ENCODE measurements around the gene ATG14. TPM values are rescaled to one million over a fixed set of nuclear protein-coding genes. Genes with fewer than 3 reads are reported as not detected.
A peak's percentile ranks its signal among the peaks of the same experiment; 100 is the strongest.
"Not testable (repeated sequence)": the region's sequence is repeated elsewhere in the genome, so short reads cannot be mapped to it uniquely, and the experiment has no call there.

The ATG14 gene
- total RNA-seq, 2 experiments from 2014 or later, result 4.6 to 4.9 TPM

- H3K27ac Mint-ChIP-seq, result peak overlapping the region; percentile 3
These were observed 28.6 kb downstream of the ATG14 start for GRCh38 chr14:55383056-55383466.

GRCh38 chr14:55382483-55382882, 29.1 kb downstream of the ATG14 start:
- DNase-seq, result no peak
- intact Hi-C loops (cut with micrococcal nuclease), result no loop called here
- H3K27me3 Mint-ChIP-seq (ENCODE audit: low read depth), result no peaks in the 10 kb centered on the region
- CTCF ChIA-PET, result interaction anchor here (1.4 kb wide), 1 partner anchor 10 kb away, joined by 5 read pairs; no protein-coding TSS in a partner anchor
- H3K9me3 Mint-ChIP-seq, result no peaks in the 10 kb centered on the region
- no peak overlapping the region for H3K27ac Mint-ChIP-seq
- peaks cover 50% of the 10 kb centered on the region for H3K4me1 Mint-ChIP-seq (ENCODE audit: low read depth)
- peaks cover 38% of the 10 kb centered on the region for H3K36me3 Mint-ChIP-seq (ENCODE audit: low read depth)
- H3K4me3 Mint-ChIP-seq, result no peak overlapping the region

More at GRCh38 chr14:55383056-55383466, 28.6 kb downstream of the ATG14 start:
- peaks cover 35% of the 10 kb centered on the region for H3K36me3 Mint-ChIP-seq (ENCODE audit: low read depth)
- CTCF ChIA-PET, result interaction anchor here (0.6 to 1.4 kb wide), 2 partner anchors 10 to 111 kb away, joined by 4 to 5 read pairs; no protein-coding TSS in a partner anchor
- DNase-seq; H3K27me3 Mint-ChIP-seq (ENCODE audit: low read depth); intact Hi-C loops (cut with micrococcal nuclease); H3K4me3 Mint-ChIP-seq; H3K9me3 Mint-ChIP-seq: not testable (repeated sequence)
- H3K4me1 Mint-ChIP-seq (ENCODE audit: low read depth), result peaks cover 56% of the 10 kb centered on the region

GRCh38 chr14:55381561-55381960, 30.1 kb downstream of the ATG14 start:
- Mint-ChIP-seq H3K36me3 (ENCODE audit: low read depth) (peaks cover 44% of the 10 kb centered on the region), H3K4me3 (no peak overlapping the region), H3K4me1 (ENCODE audit: low read depth) (peaks cover 41% of the 10 kb centered on the region), H3K27ac (peak overlapping the region; percentile 69), H3K9me3 (no peaks in the 10 kb centered on the region), H3K27me3 (ENCODE audit: low read depth) (no peaks in the 10 kb centered on the region)
- peak; percentile 19 for DNase-seq
- intact Hi-C loops (cut with micrococcal nuclease), result no loop called here
- CTCF ChIA-PET, result interaction anchor here (0.6 to 1.4 kb wide), 3 partner anchors 9 to 292 kb away, joined by 3 to 5 read pairs (median 3); no protein-coding TSS in a partner anchor

GRCh38 chr14:55381040-55381439, 30.6 kb downstream of the ATG14 start:
- H3K4me3 Mint-ChIP-seq, result peak overlapping the region; percentile 47
- CTCF ChIA-PET, result interaction anchor here (0.6 to 1.2 kb wide), 2 partner anchors 135 to 291 kb away, joined by 3 read pairs; no protein-coding TSS in a partner anchor
- H3K4me1 Mint-ChIP-seq (ENCODE audit: low read depth), result peaks cover 41% of the 10 kb centered on the region
- DNase-seq, result no peak
- no peaks in the 10 kb centered on the region for H3K27me3 Mint-ChIP-seq (ENCODE audit: low read depth)
- no peaks in the 10 kb centered on the region for H3K9me3 Mint-ChIP-seq
- peaks cover 47% of the 10 kb centered on the region for H3K36me3 Mint-ChIP-seq (ENCODE audit: low read depth)
- peak overlapping the region; percentile 69 for H3K27ac Mint-ChIP-seq
- intact Hi-C loops (cut with micrococcal nuclease), result no loop called here

- H3K36me3 Mint-ChIP-seq (ENCODE audit: low read depth), result peaks cover 39% of the 10 kb centered on the region
- no peak overlapping the region for H3K27ac Mint-ChIP-seq
- CTCF ChIA-PET, result interaction anchor here (0.7 to 1.9 kb wide), 3 partner anchors 8 to 330 kb away, joined by 4 to 8 read pairs (median 4); no protein-coding TSS in a partner anchor
These were observed 34.4 kb downstream of the ATG14 start for GRCh38 chr14:55377236-55377635.

DNA sequence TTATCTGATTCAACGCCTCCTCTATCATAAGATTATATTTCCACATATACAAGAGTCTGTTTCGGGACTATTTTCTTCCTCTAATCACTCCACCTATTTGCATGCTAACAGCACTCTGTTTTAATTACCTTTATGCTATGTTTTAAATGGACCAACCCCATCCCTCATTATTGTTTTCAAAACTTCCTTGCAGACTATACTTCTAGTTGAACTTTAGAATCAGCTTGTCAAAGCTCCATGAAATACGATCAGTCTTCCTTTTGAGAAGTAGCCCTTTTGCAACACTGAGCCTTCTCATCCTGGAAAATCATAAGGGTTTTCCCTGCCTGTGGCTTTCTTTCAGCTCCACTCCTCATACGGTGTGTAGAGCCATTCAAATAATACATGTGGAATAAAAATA, 36.9 kb downstream of the ATG14 start:
- intact Hi-C loops (cut with micrococcal nuclease), result loop anchor here (1.0 to 10.0 kb wide), 15 partner anchors 12 to 940 kb away; partner anchors contain the start of genes ATG14, DLGAP5, FBXO34 and KTN1
- H3K36me3 Mint-ChIP-seq (ENCODE audit: low read depth), result peaks cover 31% of the 10 kb centered on the region
- no peaks in the 10 kb centered on the region for H3K27me3 Mint-ChIP-seq (ENCODE audit: low read depth)
- no peak for DNase-seq
- CTCF ChIA-PET, result interaction anchor here (0.8 to 1.2 kb wide), 5 partner anchors 11 to 323 kb away, joined by 3 to 5 read pairs (median 4); partner anchors contain the start of genes FBXO34 and MAPK1IP1L
- peak overlapping the region; percentile 97 for H3K27ac Mint-ChIP-seq
- H3K4me1 Mint-ChIP-seq (ENCODE audit: low read depth), result peaks cover 43% of the 10 kb centered on the region
- peak overlapping the region; percentile 12 for H3K4me3 Mint-ChIP-seq
- H3K9me3 Mint-ChIP-seq, result no peaks in the 10 kb centered on the region

More at GRCh38 chr14:55377236-55377635, 34.4 kb downstream of the ATG14 start:
- no peak overlapping the region for H3K4me3 Mint-ChIP-seq
- no peak for DNase-seq
- no peaks in the 10 kb centered on the region for H3K27me3 Mint-ChIP-seq (ENCODE audit: low read depth)
- no peaks in the 10 kb centered on the region for H3K9me3 Mint-ChIP-seq
- peaks cover 50% of the 10 kb centered on the region for H3K4me1 Mint-ChIP-seq (ENCODE audit: low read depth)
- intact Hi-C loops (cut with micrococcal nuclease), result loop anchor here (10.0 kb wide), 1 partner anchor 942 kb away; no protein-coding TSS in a partner anchor

GRCh38 chr14:55373784-55374705, 37.6 kb downstream of the ATG14 start:
- DNase-seq, result peak; percentile 58
- CTCF ChIA-PET, result interaction anchor here (0.8 to 2.6 kb wide), 8 partner anchors 8 to 322 kb away, joined by 3 to 16 read pairs (median 4); partner anchors contain the start of genes FBXO34 and MAPK1IP1L
- no peaks in the 10 kb centered on the region for H3K27me3 Mint-ChIP-seq (ENCODE audit: low read depth)
- no peaks in the 10 kb centered on the region for H3K9me3 Mint-ChIP-seq
- peaks cover 43% of the 10 kb centered on the region for H3K4me1 Mint-ChIP-seq (ENCODE audit: low read depth)
- H3K4me3 Mint-ChIP-seq, result peak overlapping the region; percentile 45
- intact Hi-C loops (cut with micrococcal nuclease), result loop anchor here (1.0 to 10.0 kb wide), 16 partner anchors 12 to 939 kb away; partner anchors contain the start of genes ATG14, DLGAP5, FBXO34 and KTN1
- H3K36me3 Mint-ChIP-seq (ENCODE audit: low read depth), result peaks cover 37% of the 10 kb centered on the region
- H3K27ac Mint-ChIP-seq, result peak overlapping the region; percentile 97

GRCh38 chr14:55372825-55373224, 38.8 kb downstream of the ATG14 start:
- DNase-seq, result no peak
- intact Hi-C loops (cut with micrococcal nuclease), result loop anchor here (1.0 to 10.0 kb wide), 2 partner anchors 19 to 938 kb away; no protein-coding TSS in a partner anchor
- CTCF ChIA-PET, result interaction anchor here (1.0 to 2.6 kb wide), 8 partner anchors 9 to 127 kb away, joined by 3 to 16 read pairs (median 6); partner anchors contain the start of gene FBXO34
- Mint-ChIP-seq H3K36me3 (ENCODE audit: low read depth) (peaks cover 34% of the 10 kb centered on the region), H3K4me3 (no peak overlapping the region), H3K27me3 (ENCODE audit: low read depth) (no peaks in the 10 kb centered on the region), H3K4me1 (ENCODE audit: low read depth) (peaks cover 43% of the 10 kb centered on the region), H3K9me3 (no peaks in the 10 kb centered on the region), H3K27ac (peak overlapping the region; percentile 97)

DNA sequence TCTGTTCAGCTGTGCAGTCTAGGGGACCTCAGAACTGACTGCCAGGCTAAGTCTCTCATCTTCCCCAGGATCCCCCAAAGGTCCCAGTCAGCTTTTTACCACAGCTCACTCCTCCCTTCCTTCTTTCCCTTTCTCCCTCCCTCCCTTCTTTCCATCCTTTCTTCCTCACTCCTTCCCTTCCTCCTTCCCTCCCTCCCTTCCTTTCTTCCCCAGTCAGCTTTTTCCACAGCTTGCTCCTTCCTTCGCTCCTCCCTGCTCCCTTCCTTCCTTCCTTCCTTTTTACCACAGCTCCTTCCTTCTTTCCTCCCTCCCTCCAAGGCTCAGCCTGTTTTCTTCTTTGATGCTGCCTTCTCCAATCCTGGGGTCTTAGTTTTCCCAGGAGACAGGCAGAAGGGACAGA, 39.2 kb downstream of the ATG14 start:
- no peak for DNase-seq
- Mint-ChIP-seq H3K4me3 (no peak overlapping the region), H3K9me3 (no peaks in the 10 kb centered on the region), H3K27ac (peak overlapping the region; percentile 97), H3K36me3 (ENCODE audit: low read depth) (peaks cover 34% of the 10 kb centered on the region), H3K27me3 (ENCODE audit: low read depth) (no peaks in the 10 kb centered on the region), H3K4me1 (ENCODE audit: low read depth) (peaks cover 43% of the 10 kb centered on the region)
- intact Hi-C loops (cut with micrococcal nuclease), result loop anchor here (10.0 kb wide), 1 partner anchor 938 kb away; no protein-coding TSS in a partner anchor
- CTCF ChIA-PET, result interaction anchor here (1.0 to 2.6 kb wide), 8 partner anchors 10 to 127 kb away, joined by 3 to 16 read pairs (median 6); partner anchors contain the start of gene FBXO34

GRCh38 chr14:55370883-55371455, 40.7 kb downstream of the ATG14 start:
- Mint-ChIP-seq H3K4me3 (no peak overlapping the region), H3K27ac (peak overlapping the region; percentile 33), H3K4me1 (ENCODE audit: low read depth) (peaks cover 36% of the 10 kb centered on the region), H3K36me3 (ENCODE audit: low read depth) (peaks cover 20% of the 10 kb centered on the region), H3K9me3 (no peaks in the 10 kb centered on the region), H3K27me3 (ENCODE audit: low read depth) (no peaks in the 10 kb centered on the region)
- no peak for DNase-seq
- intact Hi-C loops (cut with micrococcal nuclease), result loop anchor here (10.0 kb wide), 1 partner anchor 936 kb away; no protein-coding TSS in a partner anchor
- CTCF ChIA-PET, result interaction anchor here (1.3 to 2.6 kb wide), 2 partner anchors 58 to 101 kb away, joined by 3 to 8 read pairs; partner anchors contain the start of gene FBXO34

- DNase-seq, result no peak
- CTCF ChIA-PET, result interaction anchor here (1.0 to 3.8 kb wide), 2 partner anchors 11 to 121 kb away, joined by 3 to 18 read pairs; no protein-coding TSS in a partner anchor
- H3K36me3 Mint-ChIP-seq (ENCODE audit: low read depth), result peaks cover 27% of the 10 kb centered on the region
- H3K27me3 Mint-ChIP-seq (ENCODE audit: low read depth), result no peaks in the 10 kb centered on the region
- H3K9me3 Mint-ChIP-seq, result no peaks in the 10 kb centered on the region
- no peak overlapping the region for H3K4me3 Mint-ChIP-seq
- H3K4me1 Mint-ChIP-seq (ENCODE audit: low read depth), result peaks cover 11% of the 10 kb centered on the region
- intact Hi-C loops (cut with micrococcal nuclease), result no loop called here
- H3K27ac Mint-ChIP-seq, result no peak overlapping the region
These were observed 45.4 kb downstream of the ATG14 start for GRCh38 chr14:55366271-55366670.

Measured in activated naive CD4-positive, alpha-beta T cell treated with anti-CD3 and anti-CD28 coated beads for 36 hours (primary cell).